H9 (cell line): ENCODE measurements around the gene FERMT1. TPM values are rescaled to one million over a fixed set of nuclear protein-coding genes. Genes with fewer than 3 reads are reported as not detected.
A peak's percentile ranks its signal among the peaks of the same experiment; 100 is the strongest.

Experiments used
- DNase-seq: peaks from one replicate; pipeline ENCODE4 v3.0.0-alpha.2; 2017
- H2AFZ ChIP-seq: one replicate; pipeline ENCODE4 v1.6.1; 2013; ENCODE audit warnings: mild to moderate bottlenecking, low read length, control low read depth, moderate library complexity
- H2AK5ac ChIP-seq: 2 replicates; pipeline ENCODE4 v1.6.1; 2013; ENCODE audit warnings: low read length, control low read depth, mixed read lengths; ENCODE audit not compliant: insufficient read length
- H2BK120ac ChIP-seq: one replicate; pipeline ENCODE4 v1.6.1; 2013; ENCODE audit warnings: low read depth, mild to moderate bottlenecking, low read length, control low read depth, inconsistent platforms; ENCODE audit not compliant: poor library complexity, severe bottlenecking
- H2BK12ac ChIP-seq: 2 replicates; pipeline ENCODE4 v1.6.1; 2013; ENCODE audit warnings: low read length, control low read depth, mixed read lengths, low read depth; ENCODE audit not compliant: insufficient read length
- H2BK15ac ChIP-seq: 2 replicates; pipeline ENCODE4 v1.6.1; 2013; ENCODE audit warnings: low read depth, low read length, control low read depth
- H2BK20ac ChIP-seq: one replicate; pipeline ENCODE4 v1.6.1; 2013; ENCODE audit warnings: low read depth, mild to moderate bottlenecking, low read length, control low read depth, inconsistent platforms; ENCODE audit not compliant: poor library complexity, severe bottlenecking
- H2BK5ac ChIP-seq: 2 replicates; pipeline ENCODE4 v1.6.1; 2013; ENCODE audit warnings: low read length, control low read depth, mixed read lengths; ENCODE audit not compliant: insufficient read length
- H3K14ac ChIP-seq: 2 replicates; pipeline ENCODE4 v1.6.1; 2013; ENCODE audit warnings: low read length, control low read depth; ENCODE audit not compliant: insufficient read depth
- H3K18ac ChIP-seq: 2 replicates; pipeline ENCODE4 v1.6.1; 2013; ENCODE audit warnings: low read depth, mild to moderate bottlenecking, mixed read lengths, low read length, control low read depth; ENCODE audit not compliant: insufficient read length
- H3K23ac ChIP-seq: 2 replicates; pipeline ENCODE4 v1.6.1; 2013; ENCODE audit warnings: low read length, control low read depth, mixed read lengths, low read depth; ENCODE audit not compliant: insufficient read length
- H3K23me2 ChIP-seq: 2 replicates; pipeline ENCODE4 v1.6.1; 2013; ENCODE audit warnings: low read depth, mild to moderate bottlenecking, mixed read lengths, low read length, control low read depth; ENCODE audit not compliant: insufficient read length, poor library complexity, severe bottlenecking
- H3K27ac ChIP-seq: 2 replicates; pipeline ENCODE4 v1.5.1; 2013; ENCODE audit warnings: low read length, control low read depth, mixed read lengths, low read depth; ENCODE audit not compliant: insufficient read length
- H3K27me3 ChIP-seq: 2 replicates; pipeline ENCODE4 v1.6.1; 2013; ENCODE audit warnings: low read length, control low read depth, inconsistent platforms; ENCODE audit not compliant: insufficient read depth
- H3K4ac ChIP-seq: 2 replicates; pipeline ENCODE4 v1.6.1; 2013; ENCODE audit warnings: low read depth, mild to moderate bottlenecking, control low read depth, inconsistent platforms, low read length, moderate library complexity
- H3K4me1 ChIP-seq: 2 replicates; pipeline ENCODE4 v1.6.1; 2013; ENCODE audit warnings: low read length, control low read depth, inconsistent platforms; ENCODE audit not compliant: insufficient read depth
- H3K4me2 ChIP-seq: 2 replicates; pipeline ENCODE4 v1.6.1; 2013; ENCODE audit warnings: low read length, control low read depth, mixed read lengths; ENCODE audit not compliant: insufficient read length, insufficient read depth
- H3K56ac ChIP-seq: 2 replicates; pipeline ENCODE4 v1.6.1; 2013; ENCODE audit warnings: low read depth, mild to moderate bottlenecking, mixed read lengths, low read length, control low read depth; ENCODE audit not compliant: insufficient read length
- H3K79me1 ChIP-seq: 2 replicates; pipeline ENCODE4 v1.6.1; 2013; ENCODE audit warnings: low read depth, mild to moderate bottlenecking, moderate library complexity, low read length, control low read depth, inconsistent platforms; ENCODE audit not compliant: insufficient read depth, poor library complexity, severe bottlenecking
- H3K79me2 ChIP-seq: 2 replicates; pipeline ENCODE4 v1.6.1; 2013; ENCODE audit warnings: low read length, control low read depth, inconsistent platforms; ENCODE audit not compliant: insufficient read depth
- H3K9ac ChIP-seq: 2 replicates; pipeline ENCODE4 v1.6.1; 2013; ENCODE audit warnings: low read length, control low read depth, mixed read lengths; ENCODE audit not compliant: insufficient read length; ENCODE audit errors: extremely low read depth
- H3K9me3 ChIP-seq: one replicate; pipeline ENCODE4 v1.6.1; 2013; ENCODE audit warnings: low read depth, low read length, inconsistent platforms; ENCODE audit not compliant: control insufficient read depth
- H3T11ph ChIP-seq: one replicate; pipeline ENCODE4 v1.6.1; 2013; ENCODE audit warnings: mild to moderate bottlenecking, low read length, control low read depth, inconsistent platforms
- H4K20me1 ChIP-seq: one replicate; pipeline ENCODE4 v1.6.1; 2013; ENCODE audit not compliant: control insufficient read depth, insufficient read length, insufficient read depth
- H4K5ac ChIP-seq: 2 replicates; pipeline ENCODE4 v1.6.1; 2013; ENCODE audit warnings: low read depth, mild to moderate bottlenecking, mixed read lengths, low read length, control low read depth; ENCODE audit not compliant: insufficient read length
- H4K8ac ChIP-seq: replicated peaks from 2 replicates; pipeline ENCODE4 v1.6.1; 2013; ENCODE audit warnings: low read length, control low read depth, mixed read lengths, low read depth; ENCODE audit not compliant: insufficient read length
- H4K91ac ChIP-seq: 2 replicates; pipeline ENCODE4 v1.6.1; 2013; ENCODE audit warnings: low read depth, mild to moderate bottlenecking, moderate library complexity, mixed read lengths, low read length, control low read depth; ENCODE audit not compliant: insufficient read length
- H3K27ac Mint-ChIP-seq, 3 experiments: 2 replicates in 2 of 3; 3 replicates in 1 of 3; pipeline ENCODE4 v1.8.0; 2020 to 2021; ENCODE audit warnings: mixed read lengths in 3 of 3, mild to moderate bottlenecking in 1 of 3, moderate library complexity in 1 of 3
- H3K27me3 Mint-ChIP-seq: 2 replicates; pipeline ENCODE4 v1.8.0; 2021; ENCODE audit warnings: low read depth, mild to moderate bottlenecking, moderate library complexity, mixed read lengths
- H3K36me3 Mint-ChIP-seq, 3 experiments: 2 replicates in 2 of 3; 3 replicates in 1 of 3; pipeline ENCODE4 v1.8.0; 2020 to 2021; ENCODE audit warnings: low read depth in 3 of 3, mixed read lengths in 3 of 3; ENCODE audit not compliant: insufficient read depth in 1 of 3
- H3K4me1 Mint-ChIP-seq, 2 experiments: 2 replicates each; pipeline ENCODE4 v1.8.0; 2020; ENCODE audit warnings: mixed read lengths in 2 of 2
- H3K4me3 Mint-ChIP-seq, 2 experiments: 2 replicates in 1 of 2; 3 replicates in 1 of 2; pipeline ENCODE4 v1.8.0; 2020 to 2021; ENCODE audit warnings: mild to moderate bottlenecking in 2 of 2, mixed read lengths in 2 of 2, moderate library complexity in 1 of 2
- H3K9me3 Mint-ChIP-seq, 2 experiments: 2 replicates in 1 of 2; 3 replicates in 1 of 2; pipeline ENCODE4 v1.8.0; 2020; ENCODE audit warnings: mild to moderate bottlenecking in 2 of 2, mixed read lengths in 2 of 2, moderate library complexity in 1 of 2
- CTCF ChIP-seq: fragments of 200-600 bp; sonication (generic); conservative IDR thresholded peaks from 3 replicates; pipeline ENCODE4 v1.8.0; 2021; ENCODE audit warnings: antibody characterized with exemption, mild to moderate bottlenecking
- WGBS: extraction: QIAGEN DNeasy Blood & Tissue Kit; methylation state at CpG from one replicate; pipeline ENCODE4 v1.1.7; 2013; ENCODE audit warnings: missing lambda C conversion rate, low lambda C conversion rate, mixed read lengths; ENCODE audit not compliant: insufficient read length; ENCODE audit errors: extremely low coverage; 5-methylcytosine and 5-hydroxymethylcytosine counted together
- total RNA-seq: library from RNA; stranded (reverse); gene quantifications from 2 replicates; pipeline ENCODE4 v1.2.1, GENCODE V29; 2021

FERMT1 gene
- total RNA-seq, 1 experiment from 2014 or later, result 9.6 TPM

DNA sequence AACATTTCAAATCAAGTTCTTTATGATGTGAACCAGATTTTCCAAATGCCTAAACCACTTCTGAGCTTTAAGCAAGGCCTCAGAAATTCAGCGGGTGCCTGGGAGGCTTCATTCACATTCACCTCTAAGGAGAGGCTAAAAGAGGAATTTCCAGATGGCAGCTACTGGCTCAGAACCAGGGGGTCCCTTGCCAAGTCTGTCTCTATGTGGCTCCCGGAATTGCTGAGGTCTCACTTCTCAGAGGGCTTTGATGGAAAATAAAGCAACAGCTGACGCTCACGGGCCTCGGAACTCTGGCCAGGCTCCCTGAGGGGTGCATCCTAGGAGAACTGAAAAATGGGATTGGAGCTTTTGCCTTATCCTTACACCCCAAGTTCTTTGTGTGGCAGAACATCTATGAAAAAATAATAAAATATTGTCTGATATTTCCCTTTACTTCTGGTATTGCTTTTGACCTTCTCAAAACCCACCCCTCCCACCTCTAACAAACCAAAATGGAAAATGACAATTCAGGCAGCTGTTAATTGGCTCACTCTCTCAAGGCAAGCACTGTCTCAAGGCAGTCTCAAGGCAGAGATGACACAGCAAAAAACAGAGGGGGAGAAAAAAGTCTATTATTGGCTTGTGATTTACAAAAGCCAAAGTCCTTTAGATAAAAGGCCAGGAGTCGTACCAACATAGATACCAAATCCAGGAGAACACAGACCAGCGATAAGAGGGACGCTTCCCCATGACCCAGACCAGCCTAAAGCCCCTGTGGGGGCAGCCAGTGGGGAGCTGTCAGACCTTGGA lies 47.2 kb downstream of the FERMT1 start:
- H3K14ac ChIP-seq, result no peak overlapping the region
- H3K9ac ChIP-seq, result no peak overlapping the region
- no peak overlapping the region for H3K4me2 ChIP-seq
- no peaks in the 10 kb centered on the region for H4K20me1 ChIP-seq
- no peak overlapping the region for H4K91ac ChIP-seq
- H3K18ac ChIP-seq, result no peak overlapping the region
- no peak overlapping the region for H3T11ph ChIP-seq
- H4K5ac ChIP-seq, result no peak overlapping the region
- no peak overlapping the region for H4K8ac ChIP-seq
- Mint-ChIP-seq H3K27me3 (peaks cover 2% of the 10 kb centered on the region; the same call in 1 of the 2 replicates), H3K36me3 (peaks cover 9 to 15% (median 11%) of the 10 kb centered on the region in 3 experiments; a peak in 6 of 7 replicates), H3K27ac (peak overlapping the region in 1 of 3 experiments; percentile 87; a peak in 1 of 7 replicates), H3K4me1 (0 out of 4 replicates have a peak, but pooled peaks cover 0 to 2% of the 10 kb centered on the region in 2 experiments), H3K9me3 (no peaks in the 10 kb centered on the region), H3K4me3 (no peak overlapping the region)
- no peak for DNase-seq
- no peak overlapping the region for H2BK12ac ChIP-seq
- WGBS, result no CpG with 5 or more reads among the region's 8 CpGs
- H3K4ac ChIP-seq, result no peak overlapping the region
- no peak overlapping the region for H2BK5ac ChIP-seq
- no peaks in the 10 kb centered on the region for H3K79me2 ChIP-seq
- no peaks in the 10 kb centered on the region for H3K27me3 ChIP-seq
- no peak overlapping the region for H2BK20ac ChIP-seq
- no peaks in the 10 kb centered on the region for H3K4me1 ChIP-seq
- no peaks in the 10 kb centered on the region for H3K79me1 ChIP-seq
- H2BK120ac ChIP-seq, result no peak overlapping the region
- no peak overlapping the region for H3K23ac ChIP-seq
- no peak overlapping the region for H2AK5ac ChIP-seq
- no peaks in the 10 kb centered on the region for H3K23me2 ChIP-seq
- H3K9me3 ChIP-seq, result no peaks in the 10 kb centered on the region
- no peak for TF ChIP-seq CTCF
- H2AFZ ChIP-seq, result no peak overlapping the region
- H3K27ac ChIP-seq, result no peak overlapping the region
- no peak overlapping the region for H3K56ac ChIP-seq
- H2BK15ac ChIP-seq, result no peak overlapping the region
